Nephron (organoid): Measurements from ENCODE around the gene PRRT1.
"Not testable (repeated sequence)": the region's sequence is repeated elsewhere in the genome, so short reads cannot be mapped to it uniquely, and the experiment has no call there.

Experiments used
- H3K27ac Mint-ChIP-seq, 3 experiments: 2 replicates each; pipeline ENCODE4 v1.8.0; 2020; ENCODE audit warnings: mixed read lengths in 3 of 3, mild to moderate bottlenecking in 2 of 3, moderate library complexity in 1 of 3
- H3K27me3 Mint-ChIP-seq: 2 replicates; pipeline ENCODE4 v1.8.0; 2021; ENCODE audit warnings: low read depth, mild to moderate bottlenecking, moderate library complexity, mixed read lengths
- H3K36me3 Mint-ChIP-seq: 2 replicates; pipeline ENCODE4 v1.8.0; 2020; ENCODE audit warnings: low read depth, mixed read lengths
- H3K4me1 Mint-ChIP-seq: 2 replicates; pipeline ENCODE4 v1.8.0; 2020; ENCODE audit warnings: mixed read lengths
- H3K4me3 Mint-ChIP-seq, 3 experiments: 2 replicates each; pipeline ENCODE4 v1.8.0; 2020; ENCODE audit warnings: mild to moderate bottlenecking in 3 of 3, mixed read lengths in 3 of 3, moderate library complexity in 2 of 3
- H3K9me3 Mint-ChIP-seq: 2 replicates; pipeline ENCODE4 v1.8.0; 2020; ENCODE audit warnings: mixed read lengths
- CTCF ChIP-seq, 3 experiments: fragments of 200-600 bp; sonication (generic); IDR thresholded peaks; one replicate each; pipeline ENCODE4 v1.5.0; 2021; ENCODE audit warnings: antibody characterized with exemption in 3 of 3; ENCODE audit not compliant: unreplicated experiment in 3 of 3

The PRRT1 gene

DNA sequence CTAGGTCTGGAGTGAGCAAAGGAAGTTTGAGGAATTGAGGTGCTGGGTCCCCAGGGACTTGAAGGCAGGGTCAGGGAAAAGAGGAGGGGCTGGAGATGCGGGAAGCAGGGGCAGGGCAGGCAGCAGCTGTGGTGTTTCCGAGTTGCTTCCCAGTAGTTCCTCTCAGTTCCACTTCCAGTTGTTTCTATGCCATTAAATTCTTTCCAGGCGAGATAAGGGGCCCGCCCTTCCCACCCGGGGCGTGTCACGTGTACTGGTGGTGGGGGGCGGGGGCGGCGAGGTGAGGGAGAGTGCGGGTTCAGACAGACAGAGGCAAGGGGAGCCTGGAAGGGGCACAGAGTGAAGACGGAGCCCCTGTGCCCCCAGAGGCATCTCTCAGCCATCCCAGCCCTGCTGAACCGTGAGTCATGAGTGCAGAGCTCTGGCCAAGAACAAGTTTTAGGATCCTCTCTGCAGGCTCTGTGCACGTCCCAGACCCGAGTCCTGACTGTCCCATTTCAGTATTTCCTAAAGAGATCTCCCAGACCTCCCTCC is 43.6 kb downstream of the PRRT1 start:
- Mint-ChIP-seq H3K4me3 (peak overlapping the region; percentile 8 to 64 (median 21)), H3K9me3 (no peaks in the 10 kb centered on the region), H3K27me3 (peaks cover 25% of the 10 kb centered on the region), H3K27ac (peak overlapping the region in 2 of 3 experiments; percentile 52 to 57), H3K4me1 (peaks cover 62% of the 10 kb centered on the region), H3K36me3 (peaks cover 3% of the 10 kb centered on the region)
- no peak for TF ChIP-seq CTCF (IDR thresholded peaks at IDR 0.05; ENCODE audit: unreplicated experiment in 3 of 3)

- TF ChIP-seq CTCF (IDR thresholded peaks at IDR 0.05; ENCODE audit: unreplicated experiment in 3 of 3): no peak
These were observed 44.3 kb downstream of the PRRT1 start for GRCh38 chr6:32107406-32107805.

DNA sequence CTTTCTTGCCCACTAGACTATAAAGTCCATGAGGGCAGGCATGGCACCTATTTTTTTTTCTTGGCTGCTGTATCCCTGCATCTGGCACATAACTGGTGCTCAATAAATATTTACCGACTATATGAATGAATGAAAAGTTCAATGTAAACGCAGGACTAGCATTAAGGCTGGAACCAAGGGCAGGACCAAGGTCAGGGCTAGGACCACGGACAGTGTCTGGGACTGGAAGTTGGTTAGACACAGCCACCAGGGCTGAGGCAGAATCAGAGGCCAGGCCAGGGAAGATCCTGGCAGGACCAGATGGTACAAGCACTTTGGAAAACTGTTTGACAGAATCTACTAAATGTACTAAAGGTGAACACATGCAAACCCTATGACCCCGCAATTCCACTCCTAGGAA is 46.3 kb downstream of the PRRT1 start:
- Mint-ChIP-seq H3K27ac (peak overlapping the region in 1 of 3 experiments; percentile 50), H3K36me3 (no peaks in the 10 kb centered on the region), H3K4me1 (peaks cover 37% of the 10 kb centered on the region), H3K4me3 (no peak overlapping the region), H3K9me3 (no peaks in the 10 kb centered on the region), H3K27me3 (peaks cover 28% of the 10 kb centered on the region)
- TF ChIP-seq CTCF (IDR thresholded peaks at IDR 0.05; ENCODE audit: unreplicated experiment in 3 of 3): no peak

More at GRCh38 chr6:32107406-32107805, 44.3 kb downstream of the PRRT1 start:
- Mint-ChIP-seq H3K27me3 (peaks cover 25% of the 10 kb centered on the region), H3K36me3 (no peaks in the 10 kb centered on the region), H3K27ac (peak overlapping the region in 1 of 3 experiments; percentile 57), H3K4me3 (peak overlapping the region in 1 of 3 experiments; percentile 8), H3K9me3 (no peaks in the 10 kb centered on the region), H3K4me1 (peaks cover 55% of the 10 kb centered on the region)

- Mint-ChIP-seq H3K9me3 (no peaks in the 10 kb centered on the region), H3K4me1 (peaks cover 11% of the 10 kb centered on the region), H3K36me3 (no peaks in the 10 kb centered on the region), H3K27me3 (peaks cover 20% of the 10 kb centered on the region), H3K27ac (no peak overlapping the region), H3K4me3 (no peak overlapping the region)
- TF ChIP-seq CTCF (IDR thresholded peaks at IDR 0.05; ENCODE audit: unreplicated experiment in 3 of 3): no peak
These were observed 49.5 kb downstream of the PRRT1 start for GRCh38 chr6:32102255-32102654.

DNA sequence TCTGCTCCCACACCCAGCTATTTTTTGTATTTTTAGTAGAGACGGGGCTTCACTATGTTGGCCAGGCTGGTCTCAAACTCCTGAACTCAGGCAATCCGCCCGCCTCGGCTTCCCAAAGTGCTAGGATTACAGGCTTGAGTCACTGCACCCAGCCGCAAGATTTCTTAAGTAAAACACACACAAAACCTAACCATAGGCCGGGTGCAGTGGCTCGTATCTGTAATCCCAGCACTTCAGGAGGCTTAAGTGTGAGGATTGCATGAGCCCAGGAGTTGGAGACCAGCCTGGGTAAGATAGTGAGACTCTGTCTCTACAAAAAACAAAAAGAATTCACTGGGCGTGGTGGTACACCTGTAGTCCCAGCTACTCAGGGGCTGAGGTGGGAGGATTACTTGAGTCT is 51.5 kb downstream of the PRRT1 start:
- not testable (repeated sequence) for H3K27ac Mint-ChIP-seq, H3K4me1 Mint-ChIP-seq
- H3K27me3 Mint-ChIP-seq: peaks cover 17% of the 10 kb centered on the region

More for the DNA sequence above, 51.5 kb downstream of the PRRT1 start:
- H3K36me3 Mint-ChIP-seq, H3K9me3 Mint-ChIP-seq, H3K4me3 Mint-ChIP-seq: not testable (repeated sequence)
